Measurements from ENCODE around the gene SIN3B.

The SIN3B gene

GRCh38 chr19:16824658-16825311 is 4.4 kb upstream of the SIN3B start:
- no peak for FAIRE-seq

DNA sequence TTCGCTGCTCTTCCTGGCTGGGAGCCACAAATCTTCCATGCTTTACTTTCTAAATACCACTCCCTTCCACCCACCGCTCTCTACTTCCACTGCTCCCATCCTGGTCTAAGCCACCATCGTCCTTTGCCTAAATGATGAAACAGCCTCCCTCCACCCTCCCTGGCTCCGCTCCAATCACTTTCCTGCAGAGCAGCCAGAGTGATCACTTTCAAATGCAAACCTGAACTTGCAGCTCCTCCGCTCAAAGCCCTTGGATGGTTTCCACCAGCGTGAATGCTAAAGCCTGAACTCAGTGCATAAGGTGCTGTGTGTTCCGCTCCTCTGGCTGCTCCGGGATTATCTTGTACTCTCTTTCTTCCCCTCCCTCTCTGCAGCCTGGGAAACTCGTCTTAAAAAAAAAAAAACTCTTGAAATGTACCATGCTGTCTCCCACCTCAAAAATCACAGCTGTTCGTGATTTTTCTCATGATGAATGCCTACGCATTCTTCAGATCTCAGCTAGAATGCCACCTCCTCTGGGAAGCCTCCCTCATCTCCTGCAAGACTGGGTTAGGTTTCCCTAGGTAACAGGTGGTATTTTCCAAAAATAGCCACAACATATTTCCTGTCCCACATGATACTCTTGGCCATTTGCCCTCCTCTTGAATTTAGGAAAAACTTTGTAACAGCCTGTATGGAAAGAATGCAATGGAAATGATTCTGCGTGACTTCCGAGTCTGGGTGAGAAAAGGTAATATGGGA is 3.7 kb upstream of the SIN3B start:
- FAIRE-seq, result no peak

DNA sequence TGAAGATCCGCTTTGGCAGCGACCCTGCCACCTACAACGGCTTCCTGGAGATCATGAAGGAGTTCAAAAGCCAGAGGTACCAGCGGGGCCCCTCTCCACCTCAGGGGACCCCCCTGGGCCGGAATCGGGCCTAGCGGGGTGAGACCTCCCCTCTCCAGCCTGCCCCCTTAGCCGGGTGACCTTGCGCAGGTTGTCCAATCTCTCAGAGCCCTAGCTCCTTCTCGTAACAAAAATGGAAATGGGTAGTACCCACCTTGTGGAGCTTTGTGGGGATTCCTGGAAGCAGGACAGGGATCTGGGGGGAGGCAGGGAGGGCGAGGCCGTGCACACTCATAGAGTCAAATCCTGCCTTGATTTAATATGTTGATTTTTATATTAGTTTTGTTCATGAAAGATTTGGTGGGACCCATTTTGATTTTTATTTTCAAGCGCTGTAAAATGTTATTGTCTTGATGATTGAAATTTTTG is 658 bp downstream of the SIN3B start:
- no peak for FAIRE-seq

GRCh38 chr19:16830679-16831078 is 1.5 kb downstream of the SIN3B start:
- no peak for FAIRE-seq

DNA sequence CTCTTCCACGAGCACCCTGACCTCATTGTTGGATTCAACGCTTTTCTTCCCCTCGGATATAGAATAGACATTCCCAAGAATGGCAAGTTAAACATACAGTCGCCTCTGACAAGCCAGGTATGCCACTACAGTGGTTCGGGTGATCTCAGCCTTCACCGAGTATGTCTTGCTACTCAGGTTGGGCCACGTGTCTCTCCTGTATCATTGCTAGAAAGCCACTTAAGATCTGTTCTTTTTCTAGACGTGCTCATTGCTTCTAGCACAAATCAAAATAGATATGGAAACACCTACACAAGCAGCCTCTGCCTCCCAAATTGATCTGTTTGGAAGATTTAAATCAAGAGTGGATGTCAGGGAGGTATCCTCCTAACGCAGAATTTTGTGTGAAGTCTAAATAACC is 2.3 kb downstream of the SIN3B start:
- no peak for FAIRE-seq

DNA sequence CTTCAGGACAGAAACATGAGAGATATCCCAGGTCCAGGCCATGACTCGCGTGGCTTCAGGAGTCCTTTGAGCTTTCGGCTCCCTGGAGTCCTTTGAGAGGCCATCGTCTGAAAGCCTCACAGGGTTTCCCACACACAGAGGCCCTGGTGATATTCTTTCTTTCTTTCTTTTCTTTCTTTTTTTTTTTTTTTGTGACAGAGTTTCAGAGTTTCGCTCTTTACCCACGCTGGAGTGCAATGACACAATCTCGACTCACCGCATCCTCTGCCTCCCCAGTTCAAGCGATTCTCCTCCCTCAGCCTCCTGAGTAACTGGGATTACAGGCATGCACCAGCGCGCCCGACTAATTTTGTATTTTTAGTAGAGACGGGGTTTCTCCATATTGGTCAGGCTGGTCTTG is 5.5 kb downstream of the SIN3B start:
- FAIRE-seq, result no peak

DNA sequence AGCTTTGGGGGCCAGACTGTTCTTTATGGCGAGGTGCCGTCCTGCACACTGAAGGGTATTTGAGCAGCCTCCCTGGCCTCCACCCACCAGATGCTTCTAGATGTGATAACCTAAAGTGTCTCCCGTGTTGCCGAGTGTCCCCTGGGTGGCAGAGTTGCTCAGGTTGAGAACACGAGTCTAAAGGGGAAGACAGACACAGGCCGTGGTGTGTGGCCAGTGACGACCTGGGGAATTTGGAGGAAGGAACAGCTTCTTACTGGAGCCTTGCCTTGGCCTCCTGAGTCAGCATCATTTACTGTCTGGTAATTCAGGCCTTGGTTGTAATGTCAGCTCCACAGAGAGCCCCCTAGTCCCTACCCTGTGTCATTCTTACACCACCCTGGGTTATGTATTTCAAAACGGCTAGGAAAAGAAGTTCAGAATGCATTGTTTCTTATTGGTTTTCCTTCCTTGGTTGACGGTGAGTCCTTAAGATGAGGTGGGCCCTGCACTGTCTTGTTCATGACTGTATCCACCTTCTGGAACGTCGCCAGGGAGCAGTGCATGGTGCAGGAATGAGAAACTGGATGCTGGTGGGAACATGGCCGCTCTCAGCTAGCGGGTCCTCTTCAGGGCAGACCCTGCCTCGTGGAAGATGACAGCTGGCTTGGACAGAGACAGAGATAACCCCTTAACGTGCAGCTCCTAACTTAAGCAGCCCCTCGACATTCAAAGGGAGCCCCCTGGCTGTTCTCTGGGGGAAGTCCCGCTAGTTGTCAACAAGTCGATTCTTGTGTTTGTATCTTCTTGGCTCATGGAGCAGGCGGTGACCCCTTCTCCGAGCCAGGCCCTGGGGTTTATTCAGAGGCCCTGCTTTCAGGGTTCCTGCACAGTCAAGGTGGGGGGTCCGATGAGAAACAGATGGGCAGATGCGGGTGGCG is 7.2 kb downstream of the SIN3B start:
- FAIRE-seq, result no peak

- no peak for FAIRE-seq
Observed at GRCh38 chr19:16837035-16837362, 7.8 kb downstream of the SIN3B start.

DNA sequence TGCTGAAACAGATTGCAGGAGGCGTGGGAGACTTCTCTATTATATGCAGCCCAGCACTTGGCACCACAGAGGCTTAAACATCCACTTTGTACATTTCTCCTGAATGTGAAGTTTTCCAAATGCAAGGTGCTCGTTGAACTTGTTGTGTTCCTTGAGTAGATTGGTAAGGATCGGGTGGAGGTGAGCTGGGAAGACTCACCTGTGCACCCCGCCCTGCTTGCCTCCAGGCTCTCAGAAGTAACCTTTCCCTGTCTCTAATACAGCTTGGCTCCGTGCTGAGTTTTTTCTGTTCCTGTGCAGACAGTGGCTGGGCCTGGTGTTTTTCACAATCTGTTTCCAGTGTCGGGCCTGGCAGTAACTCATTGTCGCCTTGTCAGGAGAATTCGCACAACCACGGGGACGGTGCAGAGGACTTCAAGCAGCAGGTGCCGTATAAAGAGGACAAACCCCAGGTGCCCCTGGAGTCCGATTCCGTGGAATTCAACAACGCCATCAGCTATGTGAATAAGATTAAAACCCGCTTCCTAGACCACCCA is 12.3 kb downstream of the SIN3B start:
- no peak for FAIRE-seq

DNA sequence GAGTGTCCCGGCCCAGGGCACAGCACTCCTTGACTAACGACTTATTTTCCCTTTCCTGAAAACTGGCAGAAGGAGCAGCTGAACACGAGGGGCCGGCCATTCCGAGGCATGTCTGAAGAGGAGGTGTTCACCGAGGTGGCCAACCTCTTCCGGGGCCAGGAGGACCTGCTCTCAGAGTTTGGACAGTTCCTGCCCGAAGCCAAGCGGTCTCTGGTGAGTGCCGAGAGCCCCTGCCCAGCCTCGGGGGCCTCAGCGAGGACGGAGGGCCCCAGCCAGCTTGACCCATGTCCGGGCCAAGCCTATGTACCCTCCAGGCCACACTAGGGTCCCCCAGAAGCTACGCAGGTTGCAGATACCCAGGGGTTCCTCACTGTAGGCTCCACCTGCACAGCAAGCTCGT is 17.7 kb downstream of the SIN3B start:
- no peak for FAIRE-seq

DNA sequence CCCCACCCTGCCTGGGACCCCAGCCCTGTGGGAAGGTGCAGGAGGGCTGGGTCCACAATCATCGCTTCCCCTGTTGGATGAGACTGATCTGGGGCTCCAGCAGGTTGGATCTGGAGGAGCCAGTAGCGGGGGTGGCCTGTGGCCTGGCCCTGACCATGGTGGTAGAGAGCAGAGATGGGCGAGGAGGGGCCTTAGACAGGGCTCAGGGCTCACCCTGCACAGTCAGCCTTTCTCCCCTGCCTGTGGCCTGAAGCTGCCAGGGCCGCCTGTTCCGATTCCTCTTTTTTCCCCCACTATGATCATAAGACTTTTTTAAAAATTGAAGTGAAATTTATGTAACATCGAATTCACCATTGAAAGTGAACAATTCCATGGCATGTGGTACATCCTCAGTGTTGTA is 18.2 kb downstream of the SIN3B start:
- FAIRE-seq, result no peak

- FAIRE-seq, result no peak
Observed at GRCh38 chr19:16849168-16849567, 20.0 kb downstream of the SIN3B start.

GRCh38 chr19:16850133-16850532 is 20.9 kb downstream of the SIN3B start:
- FAIRE-seq, result no peak

DNA sequence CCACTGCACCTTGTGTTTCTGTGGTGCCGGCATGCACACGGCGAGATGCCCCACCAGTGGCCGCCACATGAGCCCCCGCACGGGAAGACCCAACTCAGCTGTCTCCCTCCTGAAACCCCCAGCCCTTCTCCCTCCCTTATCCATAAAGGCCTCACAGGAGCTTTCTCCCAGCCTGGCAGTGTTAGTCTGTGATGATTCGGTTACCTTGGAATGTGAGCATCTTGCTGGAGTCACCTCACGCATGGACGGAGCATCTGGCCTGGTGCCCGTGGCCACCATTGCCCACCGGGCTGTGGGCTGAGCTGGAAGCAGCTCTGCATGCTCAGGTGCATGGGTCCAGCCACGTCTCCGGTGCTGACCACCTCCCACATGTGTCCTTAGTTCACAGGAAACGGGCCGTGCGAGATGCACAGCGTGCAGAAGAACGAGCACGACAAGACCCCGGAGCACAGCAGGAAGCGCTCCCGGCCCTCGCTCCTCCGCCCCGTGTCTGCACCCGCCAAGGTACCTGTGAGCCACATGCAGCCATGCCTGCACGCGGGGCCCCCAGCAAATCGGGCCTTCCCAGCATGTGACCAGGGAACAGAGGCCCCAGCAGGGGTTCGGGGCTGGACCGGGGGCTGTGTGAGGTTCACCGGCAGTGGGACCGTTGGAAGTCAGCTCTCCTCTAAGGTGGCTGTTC is 22.0 kb downstream of the SIN3B start:
- no peak for FAIRE-seq

DNA sequence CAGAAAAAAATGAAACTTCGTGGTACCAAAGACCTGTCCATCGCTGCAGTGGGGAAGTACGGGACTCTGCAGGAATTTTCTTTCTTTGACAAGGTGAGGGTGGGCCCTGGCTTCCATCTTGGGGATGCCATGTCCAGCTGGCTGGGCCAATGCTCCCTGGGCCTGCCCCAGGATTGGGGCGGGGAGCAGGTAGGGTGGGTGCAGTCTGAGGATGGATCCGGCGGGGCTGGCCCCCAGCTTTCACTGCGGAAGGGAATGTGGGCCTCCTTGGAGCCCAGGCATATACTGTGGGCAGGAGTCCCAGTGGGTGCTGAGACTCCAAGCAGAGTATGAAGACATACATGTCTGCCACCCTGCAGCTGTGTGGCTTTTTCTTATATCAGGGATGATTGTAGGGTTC is 23.9 kb downstream of the SIN3B start:
- FAIRE-seq, result no peak

- FAIRE-seq, result no peak
Observed at GRCh38 chr19:16856091-16856490, 26.9 kb downstream of the SIN3B start.

DNA sequence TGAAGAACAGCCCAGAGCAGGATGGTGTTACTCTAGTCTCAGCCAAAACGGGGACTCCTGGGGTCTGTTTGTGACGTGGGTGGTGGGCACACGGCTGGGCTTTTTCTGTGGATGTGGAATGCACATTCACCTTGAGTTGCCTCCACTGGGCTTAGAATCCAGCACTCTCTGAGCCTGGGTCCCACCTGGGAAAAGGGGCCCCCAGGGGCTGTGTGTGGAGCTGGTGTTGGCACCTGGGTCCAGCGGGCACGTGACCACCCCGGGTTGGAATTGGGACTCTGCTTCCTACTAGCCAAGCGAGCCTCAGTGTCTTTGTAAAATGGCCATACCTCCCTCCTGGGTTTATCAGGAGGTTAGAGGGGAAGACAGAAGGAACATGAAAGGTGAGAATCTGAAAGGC is 30.4 kb downstream of the SIN3B start:
- no peak for FAIRE-seq

DNA sequence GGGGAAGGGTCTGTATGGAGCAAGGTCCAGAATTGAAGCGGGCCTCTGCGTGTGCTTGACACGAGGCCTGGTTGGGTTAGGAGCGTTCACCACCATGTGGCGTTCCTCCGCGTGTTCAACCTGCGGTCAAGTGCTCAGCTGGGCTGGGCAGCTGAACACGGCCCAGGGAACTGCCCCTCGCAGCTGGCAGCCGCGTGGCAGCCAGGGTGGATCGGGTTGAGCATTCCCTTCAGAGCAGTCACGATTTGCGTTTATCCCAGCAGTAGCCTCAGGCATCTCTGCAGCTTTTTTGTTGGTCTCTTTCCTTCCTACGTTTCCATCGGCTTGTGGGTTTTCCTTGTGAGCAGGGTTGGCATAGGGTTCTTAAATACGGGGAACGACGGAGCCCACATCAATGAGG is 30.9 kb downstream of the SIN3B start:
- no peak for FAIRE-seq

- no peak for FAIRE-seq
Observed at GRCh38 chr19:16861011-16861410, 31.8 kb downstream of the SIN3B start.

DNA sequence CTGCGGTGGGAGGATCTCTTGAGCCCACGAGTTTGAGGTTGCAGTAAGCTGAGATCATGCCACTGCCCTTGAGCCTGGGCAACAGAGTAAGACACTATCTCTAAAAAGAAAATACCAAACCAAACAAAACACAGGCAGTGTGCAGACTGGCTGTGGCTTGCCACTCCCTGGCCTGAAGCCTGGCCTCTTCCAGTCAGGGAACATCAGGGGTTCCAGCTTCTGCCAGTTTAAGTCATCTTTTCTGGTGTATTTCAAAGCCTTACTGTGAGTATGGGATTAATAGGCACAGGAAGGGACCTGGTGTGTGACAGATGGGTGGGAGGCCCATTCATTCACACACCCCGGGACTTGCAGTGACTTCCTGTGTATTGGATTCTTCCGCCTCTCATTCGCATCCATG is 32.6 kb downstream of the SIN3B start:
- no peak for FAIRE-seq

- no peak for FAIRE-seq
Observed at GRCh38 chr19:16862826-16863415, 33.7 kb downstream of the SIN3B start.

GRCh38 chr19:16867211-16867610 is 38.0 kb downstream of the SIN3B start:
- no peak for FAIRE-seq
